HCT116 (cell line): Measurements from ENCODE around the gene CMTM8. TPM values are rescaled to one million over a fixed set of nuclear protein-coding genes. Genes with fewer than 3 reads are reported as not detected.

Source experiments
- ATAC-seq: fragments of 200-7000 bp; cut with Tn5 transposase; 2 replicates; pipeline ENCODE4 v1.9.1; 2020; ENCODE audit warnings: mild to moderate bottlenecking, moderate library complexity
- BruUV-seq: library from RNA; stranded (reverse); fragments of 400-500 nt; replicated peaks from 2 replicates; lab custom pipeline; 2021; lab: Mats Ljungman, UMichigan
- CTCF ChIA-PET: fragments of 300-600 bp; sonication (Branson Sonifier 250); formaldehyde crosslinking; loops from one replicate; lab custom pipeline; 2021; ENCODE audit warnings: antibody characterized with exemption; lab: Charles Lee
- POLR2A ChIA-PET: fragments of 300-600, 350-600 bp; sonication (Branson Sonifier 250); formaldehyde crosslinking; loops from one replicate; lab custom pipeline; 2021; ENCODE audit warnings: antibody characterized with exemption; lab: Charles Lee
- RAD21 ChIA-PET, 2 experiments: fragments of 300-600 bp; sonication (Branson Sonifier 250); formaldehyde crosslinking; loops; one replicate each; lab custom pipeline; 2023; ENCODE audit warnings: low total read pairs in 2 of 2; ENCODE audit not compliant: uncharacterized antibody in 2 of 2, unreplicated experiment in 2 of 2, low non-redundant PET in 1 of 2; lab: Charles Lee
- DNase-seq: peaks from one replicate; pipeline ENCODE4 v3.0.0-alpha.2; 2010; ENCODE audit warnings: low read depth, low spot score
- H2AFZ ChIP-seq: fragments of 200-600 bp; shearing (Covaris generic), sonication (generic); 2 replicates; pipeline ENCODE4 v1.6.1; 2017; ENCODE audit warnings: low read depth, mixed run types, mixed read lengths, antibody characterized with exemption, low read length; ENCODE audit not compliant: poor library complexity, severe bottlenecking
- H3K27ac ChIP-seq: 2 replicates; pipeline ENCODE4 v1.5.1; 2012; ENCODE audit warnings: low read depth, low read length
- H3K27me3 ChIP-seq: fragments of 200-600 bp; sonication (generic); 2 replicates; pipeline ENCODE4 v1.6.1; 2016; ENCODE audit warnings: mixed run types, low read length, mixed read lengths; ENCODE audit not compliant: insufficient read depth
- H3K36me3 ChIP-seq, 2 experiments: fragments of 200-500 bp in 1 of 2; fragments of 200-600 bp in 1 of 2; sonication (Bioruptor generic) in 1 of 2; sonication (generic) in 1 of 2; 2 replicates each; pipeline versions ENCODE4 v1.5.1 to v1.6.1; 2014 to 2016; ENCODE audit warnings: low read length in 2 of 2, inconsistent platforms in 1 of 2, mixed read lengths in 1 of 2, mixed run types in 1 of 2; ENCODE audit not compliant: insufficient read depth in 2 of 2, control insufficient read depth in 1 of 2
- H3K4me1 ChIP-seq, 2 experiments: fragments of 200-600 bp in 1 of 2; sonication (generic) in 1 of 2; 2 replicates each; pipeline versions ENCODE4 v1.5.1 to v1.6.1; 2012 to 2017; ENCODE audit warnings: low read length in 2 of 2, inconsistent platforms in 1 of 2, mild to moderate bottlenecking in 1 of 2, mixed read lengths in 1 of 2, mixed run types in 1 of 2, moderate library complexity in 1 of 2; ENCODE audit not compliant: insufficient read depth in 2 of 2, control insufficient read depth in 1 of 2
- H3K4me2 ChIP-seq: fragments of 200-600 bp; sonication (generic); 2 replicates; pipeline ENCODE4 v1.6.1; 2017; ENCODE audit warnings: mixed run types, low read length, mixed read lengths
- H3K4me3 ChIP-seq, 2 experiments: fragments of 200-600 bp in 1 of 2; sonication (generic) in 1 of 2; replicated peaks in 1 of 2; 2 replicates each; pipeline ENCODE4 v1.5.1; 2011 to 2016; ENCODE audit warnings: low read length in 2 of 2, control low read depth in 1 of 2, low read depth in 1 of 2, mild to moderate bottlenecking in 1 of 2, mixed read lengths in 1 of 2, mixed run types in 1 of 2
- H3K79me2 ChIP-seq: fragments of 200-600 bp; sonication (generic); 2 replicates; pipeline ENCODE4 v1.6.1; 2017; ENCODE audit warnings: mild to moderate bottlenecking, mixed run types, low read length, moderate library complexity, mixed read lengths; ENCODE audit not compliant: insufficient read depth
- H3K9ac ChIP-seq: fragments of 200-600 bp; sonication (generic); 2 replicates; pipeline ENCODE4 v1.6.1; 2016; ENCODE audit warnings: low read length, mixed read lengths
- H3K9me2 ChIP-seq: fragments of 200-600 bp; sonication (generic), shearing (Covaris generic); 2 replicates; pipeline ENCODE4 v1.6.1; 2017; ENCODE audit warnings: mixed run types, mild to moderate bottlenecking, moderate library complexity; ENCODE audit not compliant: insufficient read depth
- H3K9me3 ChIP-seq, 2 experiments: fragments of 200-500 bp in 1 of 2; fragments of 200-600 bp in 1 of 2; sonication (Bioruptor generic) in 1 of 2; sonication (generic) in 1 of 2; 2 replicates each; pipeline ENCODE4 v1.6.1; 2014 to 2017; ENCODE audit warnings: low read length in 2 of 2, mixed read lengths in 2 of 2, inconsistent platforms in 1 of 2, low read depth in 1 of 2, mild to moderate bottlenecking in 1 of 2, mixed run types in 1 of 2, moderate library complexity in 1 of 2; ENCODE audit not compliant: control insufficient read depth in 1 of 2, insufficient read depth in 1 of 2
- H4K20me1 ChIP-seq: fragments of 200-600 bp; sonication (generic), shearing (Covaris generic); 2 replicates; pipeline ENCODE4 v1.6.1; 2017; ENCODE audit warnings: mixed run types, mild to moderate bottlenecking, moderate library complexity; ENCODE audit not compliant: insufficient read depth
- CBX3 ChIP-seq: IDR thresholded peaks from 2 replicates; pipeline ENCODE4 v1.6.1; 2012; ENCODE audit warnings: low read depth
- CEBPB ChIP-seq: IDR thresholded peaks from 2 replicates; pipeline ENCODE4 v1.6.1; 2012; ENCODE audit warnings: low read depth
- ELF1 ChIP-seq: IDR thresholded peaks from 2 replicates; pipeline ENCODE4 v1.6.1; 2012; ENCODE audit warnings: low read depth, borderline replicate concordance
- FOSL1 ChIP-seq: IDR thresholded peaks from 2 replicates; pipeline ENCODE4 v1.6.1; 2012; ENCODE audit warnings: low read depth
- JUND ChIP-seq: IDR thresholded peaks from 2 replicates; pipeline ENCODE4 v1.6.1; 2012
- SIN3A ChIP-seq: IDR thresholded peaks from 2 replicates; pipeline ENCODE4 v1.6.1; 2012; ENCODE audit warnings: low read depth
- SP1 ChIP-seq: IDR thresholded peaks from 2 replicates; pipeline ENCODE4 v1.6.1; 2012; ENCODE audit warnings: low read depth
- YY1 ChIP-seq: IDR thresholded peaks from 2 replicates; pipeline ENCODE4 v1.6.1; 2011; ENCODE audit warnings: low read length, low read depth, moderate library complexity, mild to moderate bottlenecking; ENCODE audit not compliant: insufficient replicate concordance; ENCODE audit errors: extremely low read depth
- ZFX ChIP-seq: fragments of 450-650 bp; IDR thresholded peaks from 2 replicates; pipeline ENCODE4 v1.6.1; 2017
- intact Hi-C: fragments of 100-400 bp; cut with micrococcal nuclease; formaldehyde crosslinking; loops from 2 replicates; pipeline ENCODE4 v1.10.0; 2022
- total RNA-seq: library from RNA; stranded (reverse); gene quantifications from one replicate; pipeline ENCODE4 v1.2.1, GENCODE V29; 2021; ENCODE audit not compliant: unreplicated experiment
- TF ChIP-seq, protein P1 (sequence below): IDR thresholded peaks from 2 replicates; pipeline ENCODE4 v1.6.1; 2012
- TF ChIP-seq, protein P2 (sequence below): IDR thresholded peaks from 2 replicates; pipeline ENCODE4 v1.6.1; 2011; ENCODE audit warnings: mild to moderate bottlenecking, low read length, moderate library complexity; ENCODE audit not compliant: insufficient replicate concordance; ENCODE audit errors: extremely low read depth
- TF ChIP-seq, protein P3 (sequence below): IDR thresholded peaks from 2 replicates; pipeline ENCODE4 v1.6.1; 2012; ENCODE audit warnings: low read depth
- TF ChIP-seq, protein P4 (sequence below), 3 experiments: fragments of 200-600 bp in 1 of 3; sonication (generic) in 1 of 3; IDR thresholded peaks in 2 of 3; conservative IDR thresholded peaks in 1 of 3; 2 replicates each; pipeline ENCODE4 v1.5.1; 2012 to 2017; ENCODE audit warnings: low read depth in 2 of 3, low read length in 2 of 3, antibody characterized with exemption in 1 of 3, borderline replicate concordance in 1 of 3, control low read depth in 1 of 3, mild to moderate bottlenecking in 1 of 3, mixed read lengths in 1 of 3, mixed run types in 1 of 3, moderate library complexity in 1 of 3; ENCODE audit not compliant: insufficient read depth in 1 of 3
- TF ChIP-seq, protein P5 (sequence below): IDR thresholded peaks from 2 replicates; pipeline ENCODE4 v1.6.1; 2012

The CMTM8 gene
- total RNA-seq, 1 experiment from 2014 or later, result 19.4 TPM

DNA sequence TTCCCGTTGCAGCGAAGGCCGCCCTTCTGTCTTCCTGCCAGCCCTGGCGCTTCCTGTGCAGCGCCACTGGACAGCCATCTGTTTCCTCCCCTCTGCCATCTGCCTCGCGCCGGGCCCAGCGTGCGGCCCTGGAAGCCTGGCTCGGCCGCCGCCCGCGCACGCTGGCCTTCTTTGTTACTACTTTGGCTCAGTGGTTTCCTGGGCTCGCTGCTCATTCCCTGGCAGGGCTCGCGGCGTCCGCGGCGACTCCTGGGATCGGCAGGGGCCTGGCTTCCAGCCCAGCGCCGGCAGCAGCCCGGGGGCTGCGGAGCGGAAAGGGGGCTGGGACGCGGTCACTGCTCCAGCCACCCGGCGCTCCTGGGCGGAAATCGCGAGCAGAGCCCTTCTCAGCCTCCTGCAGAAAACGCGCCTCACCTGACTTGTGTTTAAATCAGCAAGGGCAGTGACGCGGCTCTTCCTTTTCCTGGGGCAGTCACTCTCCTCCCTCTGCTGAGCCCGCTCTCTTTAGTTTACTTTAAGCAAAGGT is 163.1 kb downstream of the CMTM8 start:
- ChIA-PET RAD21 (no interaction called here), CTCF (no interaction called here), POLR2A (interaction anchor here (1.2 kb wide), 1 partner anchor 18 kb away, joined by 3 read pairs; no protein-coding TSS in a partner anchor)
- DNase-seq (no peak), ATAC-seq (no peak)
- TF ChIP-seq CBX3, result no peak
- TF ChIP-seq SIN3A, result no peak
- no peak for TF ChIP-seq ZFX
- TF ChIP-seq, protein P1, sequence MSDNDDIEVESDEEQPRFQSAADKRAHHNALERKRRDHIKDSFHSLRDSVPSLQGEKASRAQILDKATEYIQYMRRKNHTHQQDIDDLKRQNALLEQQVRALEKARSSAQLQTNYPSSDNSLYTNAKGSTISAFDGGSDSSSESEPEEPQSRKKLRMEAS, result no peak
- no peak for TF ChIP-seq ELF1
- TF ChIP-seq CEBPB, result no peak
- TF ChIP-seq, protein P2, sequence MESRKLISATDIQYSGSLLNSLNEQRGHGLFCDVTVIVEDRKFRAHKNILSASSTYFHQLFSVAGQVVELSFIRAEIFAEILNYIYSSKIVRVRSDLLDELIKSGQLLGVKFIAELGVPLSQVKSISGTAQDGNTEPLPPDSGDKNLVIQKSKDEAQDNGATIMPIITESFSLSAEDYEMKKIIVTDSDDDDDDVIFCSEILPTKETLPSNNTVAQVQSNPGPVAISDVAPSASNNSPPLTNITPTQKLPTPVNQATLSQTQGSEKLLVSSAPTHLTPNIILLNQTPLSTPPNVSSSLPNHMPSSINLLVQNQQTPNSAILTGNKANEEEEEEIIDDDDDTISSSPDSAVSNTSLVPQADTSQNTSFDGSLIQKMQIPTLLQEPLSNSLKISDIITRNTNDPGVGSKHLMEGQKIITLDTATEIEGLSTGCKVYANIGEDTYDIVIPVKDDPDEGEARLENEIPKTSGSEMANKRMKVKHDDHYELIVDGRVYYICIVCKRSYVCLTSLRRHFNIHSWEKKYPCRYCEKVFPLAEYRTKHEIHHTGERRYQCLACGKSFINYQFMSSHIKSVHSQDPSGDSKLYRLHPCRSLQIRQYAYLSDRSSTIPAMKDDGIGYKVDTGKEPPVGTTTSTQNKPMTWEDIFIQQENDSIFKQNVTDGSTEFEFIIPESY, result no peak
- TF ChIP-seq, protein P3, sequence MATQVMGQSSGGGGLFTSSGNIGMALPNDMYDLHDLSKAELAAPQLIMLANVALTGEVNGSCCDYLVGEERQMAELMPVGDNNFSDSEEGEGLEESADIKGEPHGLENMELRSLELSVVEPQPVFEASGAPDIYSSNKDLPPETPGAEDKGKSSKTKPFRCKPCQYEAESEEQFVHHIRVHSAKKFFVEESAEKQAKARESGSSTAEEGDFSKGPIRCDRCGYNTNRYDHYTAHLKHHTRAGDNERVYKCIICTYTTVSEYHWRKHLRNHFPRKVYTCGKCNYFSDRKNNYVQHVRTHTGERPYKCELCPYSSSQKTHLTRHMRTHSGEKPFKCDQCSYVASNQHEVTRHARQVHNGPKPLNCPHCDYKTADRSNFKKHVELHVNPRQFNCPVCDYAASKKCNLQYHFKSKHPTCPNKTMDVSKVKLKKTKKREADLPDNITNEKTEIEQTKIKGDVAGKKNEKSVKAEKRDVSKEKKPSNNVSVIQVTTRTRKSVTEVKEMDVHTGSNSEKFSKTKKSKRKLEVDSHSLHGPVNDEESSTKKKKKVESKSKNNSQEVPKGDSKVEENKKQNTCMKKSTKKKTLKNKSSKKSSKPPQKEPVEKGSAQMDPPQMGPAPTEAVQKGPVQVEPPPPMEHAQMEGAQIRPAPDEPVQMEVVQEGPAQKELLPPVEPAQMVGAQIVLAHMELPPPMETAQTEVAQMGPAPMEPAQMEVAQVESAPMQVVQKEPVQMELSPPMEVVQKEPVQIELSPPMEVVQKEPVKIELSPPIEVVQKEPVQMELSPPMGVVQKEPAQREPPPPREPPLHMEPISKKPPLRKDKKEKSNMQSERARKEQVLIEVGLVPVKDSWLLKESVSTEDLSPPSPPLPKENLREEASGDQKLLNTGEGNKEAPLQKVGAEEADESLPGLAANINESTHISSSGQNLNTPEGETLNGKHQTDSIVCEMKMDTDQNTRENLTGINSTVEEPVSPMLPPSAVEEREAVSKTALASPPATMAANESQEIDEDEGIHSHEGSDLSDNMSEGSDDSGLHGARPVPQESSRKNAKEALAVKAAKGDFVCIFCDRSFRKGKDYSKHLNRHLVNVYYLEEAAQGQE, result no peak
- no peak for TF ChIP-seq FOSL1
- TF ChIP-seq SP1, result no peak
- TF ChIP-seq YY1, result no peak
- TF ChIP-seq, protein P4, sequence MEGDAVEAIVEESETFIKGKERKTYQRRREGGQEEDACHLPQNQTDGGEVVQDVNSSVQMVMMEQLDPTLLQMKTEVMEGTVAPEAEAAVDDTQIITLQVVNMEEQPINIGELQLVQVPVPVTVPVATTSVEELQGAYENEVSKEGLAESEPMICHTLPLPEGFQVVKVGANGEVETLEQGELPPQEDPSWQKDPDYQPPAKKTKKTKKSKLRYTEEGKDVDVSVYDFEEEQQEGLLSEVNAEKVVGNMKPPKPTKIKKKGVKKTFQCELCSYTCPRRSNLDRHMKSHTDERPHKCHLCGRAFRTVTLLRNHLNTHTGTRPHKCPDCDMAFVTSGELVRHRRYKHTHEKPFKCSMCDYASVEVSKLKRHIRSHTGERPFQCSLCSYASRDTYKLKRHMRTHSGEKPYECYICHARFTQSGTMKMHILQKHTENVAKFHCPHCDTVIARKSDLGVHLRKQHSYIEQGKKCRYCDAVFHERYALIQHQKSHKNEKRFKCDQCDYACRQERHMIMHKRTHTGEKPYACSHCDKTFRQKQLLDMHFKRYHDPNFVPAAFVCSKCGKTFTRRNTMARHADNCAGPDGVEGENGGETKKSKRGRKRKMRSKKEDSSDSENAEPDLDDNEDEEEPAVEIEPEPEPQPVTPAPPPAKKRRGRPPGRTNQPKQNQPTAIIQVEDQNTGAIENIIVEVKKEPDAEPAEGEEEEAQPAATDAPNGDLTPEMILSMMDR (IDR thresholded peaks at IDR 0.05 in 2 of 3, conservative IDR thresholded peaks at IDR 0.05 in 1 of 3; ENCODE audit: borderline replicate concordance in 1 of 3, insufficient read depth in 1 of 3, low read depth in 2 of 3, low read length in 2 of 3), result no peak
- no peak for TF ChIP-seq JUND
- TF ChIP-seq, protein P5, sequence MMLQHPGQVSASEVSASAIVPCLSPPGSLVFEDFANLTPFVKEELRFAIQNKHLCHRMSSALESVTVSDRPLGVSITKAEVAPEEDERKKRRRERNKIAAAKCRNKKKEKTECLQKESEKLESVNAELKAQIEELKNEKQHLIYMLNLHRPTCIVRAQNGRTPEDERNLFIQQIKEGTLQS, result no peak
- peaks cover 99% of the 10 kb centered on the region for H3K79me2 ChIP-seq
- no peak overlapping the region for H3K4me2 ChIP-seq
- no peak overlapping the region for H3K9ac ChIP-seq
- no peaks in the 10 kb centered on the region for H3K9me2 ChIP-seq
- no peaks in the 10 kb centered on the region for H3K36me3 ChIP-seq
- no peaks in the 10 kb centered on the region for H3K9me3 ChIP-seq
- intact Hi-C loops, result no loop called here
- no TSS peak for BruUV-seq
- H3K4me3 ChIP-seq, result no peak overlapping the region
- H3K27me3 ChIP-seq, result no peaks in the 10 kb centered on the region
- peaks cover 9 to 55% of the 10 kb centered on the region in 2 experiments for H3K4me1 ChIP-seq
- H2AFZ ChIP-seq, result no peak overlapping the region
- H3K27ac ChIP-seq, result no peak overlapping the region; the same call in 1 of the 2 replicates
- peaks cover 11% of the 10 kb centered on the region; the same call in 1 of the 2 replicates for H4K20me1 ChIP-seq
